ENCODE results near the gene PCBP3. TPM values are rescaled to one million over a fixed set of nuclear protein-coding genes. Genes with fewer than 3 reads are reported as not detected.

PCBP3 gene
- total and polyA plus RNA-seq, 8 donors, result 0.83 to 4.3 (median 1.7) TPM

- no peak overlapping the region for H3K4me3 ChIP-seq
- FAIRE-seq (no peak), DNase-seq (peak in 1 of 6 donors; percentile 34), ATAC-seq (no peak)
- TF ChIP-seq CTCF (IDR thresholded peaks at IDR 0.05), result no peak
- no peaks in the 10 kb centered on the region for H3K27me3 ChIP-seq
- WGBS, 2 donors, result 52 to 70% methylated on average over 24 of the region's 24 CpGs
- no peaks in the 10 kb centered on the region for H3K9me3 ChIP-seq
- intact Hi-C loops (cut with DNase I), result no loop called here
- H3K4me1 ChIP-seq, result no peaks in the 10 kb centered on the region
- H3K36me3 ChIP-seq, result no peaks in the 10 kb centered on the region
- no peak overlapping the region for H3K27ac ChIP-seq
Measured at GRCh38 chr21:45898781-45899180, 255.3 kb downstream of the PCBP3 start.

DNA sequence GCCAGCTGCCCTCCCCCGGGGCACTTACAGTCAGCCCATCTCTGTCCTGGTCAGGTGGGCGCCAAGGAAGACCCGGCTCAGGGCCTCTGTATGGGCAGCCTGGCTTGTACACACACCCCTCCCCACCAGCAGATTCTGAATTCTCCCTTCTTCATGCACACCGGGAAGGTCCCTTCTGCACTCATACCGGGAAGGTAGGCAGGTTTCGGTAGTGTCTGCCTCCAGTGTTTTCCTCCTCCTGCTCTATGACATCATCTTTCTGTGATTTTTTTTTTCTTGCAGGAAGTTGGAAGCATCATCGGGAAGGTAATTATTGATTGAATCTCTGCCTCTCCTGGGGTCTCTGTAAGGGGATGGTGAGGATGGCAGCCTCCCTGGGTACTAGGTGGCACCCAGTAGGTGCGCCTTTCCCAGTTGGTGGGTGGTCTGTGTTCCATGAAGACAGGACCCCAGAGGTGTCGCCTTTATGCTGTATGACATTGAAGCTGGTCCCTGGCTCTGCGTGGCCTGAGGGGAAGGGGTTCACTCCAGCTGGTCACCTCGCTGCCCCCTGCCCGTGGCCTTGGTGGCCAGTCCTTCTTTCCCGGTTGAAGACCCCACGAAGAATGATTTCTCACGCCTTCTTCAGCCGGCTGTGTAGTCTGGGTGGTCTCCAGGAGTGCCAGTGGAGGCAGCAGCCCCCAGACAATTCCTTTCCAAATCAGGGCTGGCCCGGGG, 255.9 kb downstream of the PCBP3 start:
- H3K27me3 ChIP-seq, result no peaks in the 10 kb centered on the region
- peak in 1 of 6 donors; percentile 24 for DNase-seq
- TF ChIP-seq CTCF (IDR thresholded peaks at IDR 0.05), result no peak
- FAIRE-seq, result no peak
- WGBS, 2 donors, result 54 to 76% methylated on average over 17 of the region's 17 CpGs
- ATAC-seq, result peak in 2 of 4 donors; percentile 51 to 75
- H3K27ac ChIP-seq, result no peak overlapping the region
- intact Hi-C loops (cut with DNase I), result no loop called here
- no peak overlapping the region for H3K4me3 ChIP-seq
- H3K4me1 ChIP-seq, result no peaks in the 10 kb centered on the region
- no peaks in the 10 kb centered on the region for H3K9me3 ChIP-seq
- no peaks in the 10 kb centered on the region for H3K36me3 ChIP-seq

- no peaks in the 10 kb centered on the region for H3K27me3 ChIP-seq
- H3K4me3 ChIP-seq, result no peak overlapping the region
- no peaks in the 10 kb centered on the region for H3K36me3 ChIP-seq
- FAIRE-seq, result no peak
- 76 to 86% methylated on average over 27 of the region's 27 CpGs for WGBS, 2 donors
- no peak overlapping the region for H3K27ac ChIP-seq
- H3K9me3 ChIP-seq, result no peaks in the 10 kb centered on the region
- no peak for TF ChIP-seq CTCF (IDR thresholded peaks at IDR 0.05)
- no peaks in the 10 kb centered on the region for H3K4me1 ChIP-seq
- peak in 2 of 6 donors; percentile 45 to 47 for DNase-seq
- intact Hi-C loops (cut with DNase I), result no loop called here
- ATAC-seq, result no peak
Measured at GRCh38 chr21:45900034-45900868, 256.7 kb downstream of the PCBP3 start.

GRCh38 chr21:45901061-45901690, 257.7 kb downstream of the PCBP3 start:
- FAIRE-seq (no peak), ATAC-seq (no peak), DNase-seq (peak in 2 of 6 donors; percentile 37 to 44)
- no peak overlapping the region for H3K27ac ChIP-seq
- no peak for TF ChIP-seq CTCF (IDR thresholded peaks at IDR 0.05)
- H3K36me3 ChIP-seq, result no peaks in the 10 kb centered on the region
- 81 to 93% methylated on average over 15 of the region's 15 CpGs for WGBS, 2 donors
- intact Hi-C loops (cut with DNase I), result no loop called here
- H3K4me3 ChIP-seq, result no peak overlapping the region
- H3K9me3 ChIP-seq, result no peaks in the 10 kb centered on the region
- H3K27me3 ChIP-seq, result no peaks in the 10 kb centered on the region
- H3K4me1 ChIP-seq, result no peaks in the 10 kb centered on the region

Measured in pancreas (tissue), 10 donors.